Measurements from ENCODE around the gene INA.

DNA sequence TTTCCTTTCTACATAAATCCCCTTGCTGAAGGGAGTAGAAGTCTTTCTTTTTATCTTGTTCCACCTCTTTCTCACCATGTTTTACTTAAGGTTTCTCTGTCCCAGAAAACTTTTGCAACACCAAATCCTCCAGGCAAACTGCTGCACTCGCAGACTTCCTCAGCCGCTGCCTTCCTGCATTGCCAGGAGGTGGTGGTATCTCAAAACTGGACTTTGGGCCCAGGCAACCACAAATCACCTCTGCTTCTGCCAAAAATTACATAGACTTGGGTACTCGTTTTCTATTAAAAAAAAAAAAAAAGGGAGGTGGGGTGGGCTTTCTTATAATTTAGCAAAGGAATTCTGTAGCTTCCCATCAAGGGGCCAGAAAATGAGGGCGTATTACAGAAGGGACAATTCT, 14.7 kb downstream of the INA start:
- TF ChIP-seq, protein P1, sequence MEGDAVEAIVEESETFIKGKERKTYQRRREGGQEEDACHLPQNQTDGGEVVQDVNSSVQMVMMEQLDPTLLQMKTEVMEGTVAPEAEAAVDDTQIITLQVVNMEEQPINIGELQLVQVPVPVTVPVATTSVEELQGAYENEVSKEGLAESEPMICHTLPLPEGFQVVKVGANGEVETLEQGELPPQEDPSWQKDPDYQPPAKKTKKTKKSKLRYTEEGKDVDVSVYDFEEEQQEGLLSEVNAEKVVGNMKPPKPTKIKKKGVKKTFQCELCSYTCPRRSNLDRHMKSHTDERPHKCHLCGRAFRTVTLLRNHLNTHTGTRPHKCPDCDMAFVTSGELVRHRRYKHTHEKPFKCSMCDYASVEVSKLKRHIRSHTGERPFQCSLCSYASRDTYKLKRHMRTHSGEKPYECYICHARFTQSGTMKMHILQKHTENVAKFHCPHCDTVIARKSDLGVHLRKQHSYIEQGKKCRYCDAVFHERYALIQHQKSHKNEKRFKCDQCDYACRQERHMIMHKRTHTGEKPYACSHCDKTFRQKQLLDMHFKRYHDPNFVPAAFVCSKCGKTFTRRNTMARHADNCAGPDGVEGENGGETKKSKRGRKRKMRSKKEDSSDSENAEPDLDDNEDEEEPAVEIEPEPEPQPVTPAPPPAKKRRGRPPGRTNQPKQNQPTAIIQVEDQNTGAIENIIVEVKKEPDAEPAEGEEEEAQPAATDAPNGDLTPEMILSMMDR (IDR thresholded peaks at IDR 0.05; ENCODE audit: low read length) = no peak
- no peak for TF ChIP-seq EZH2 (optimal IDR thresholded peaks at IDR 0.05; ENCODE audit: low read depth, low read length)
